Measurements from ENCODE around the gene DIPK2A.

DIPK2A gene

GRCh38 chr3:144010371-144010770 is 38.7 kb downstream of the DIPK2A start:
- ChIA-PET CTCF (no interaction called here), POLR2A (no interaction called here)
- no peak overlapping the region for H3K4me3 ChIP-seq (ENCODE audit: low read depth, low read length)
- no peaks in the 10 kb centered on the region for H3K36me3 ChIP-seq (ENCODE audit: control insufficient read depth in 2 of 2, insufficient read depth in 1 of 2, low read length in 2 of 2)
- TF ChIP-seq ZNF830 (tag by site-specific recombination; IDR thresholded peaks at IDR 0.05; ENCODE audit: low read depth): no peak
- no peak for TF ChIP-seq ZNF26 (tag by site-specific recombination; IDR thresholded peaks at IDR 0.05)
- TF ChIP-seq ZNF2 (tag by site-specific recombination; IDR thresholded peaks at IDR 0.05): no peak
- no peak for TF ChIP-seq ZNF112 (tag by site-specific recombination; IDR thresholded peaks at IDR 0.05)
- TF ChIP-seq ZNF580 (tag by site-specific recombination; IDR thresholded peaks at IDR 0.05): no peak
- TF ChIP-seq ZNF404 (tag by site-specific recombination; IDR thresholded peaks at IDR 0.05): no peak
- TF ChIP-seq ZFP37 (tag by site-specific recombination; IDR thresholded peaks at IDR 0.05): no peak
- TF ChIP-seq ZNF148 (tag by site-specific recombination; IDR thresholded peaks at IDR 0.05; ENCODE audit: borderline replicate concordance): no peak
- no peak for TF ChIP-seq GLIS2 (tag by site-specific recombination; IDR thresholded peaks at IDR 0.05)
- no peak for TF ChIP-seq YY2 (tag by site-specific recombination; IDR thresholded peaks at IDR 0.05)
- TF ChIP-seq ZNF571 (tag by site-specific recombination; IDR thresholded peaks at IDR 0.05): no peak
- TF ChIP-seq ZNF174 (tag by site-specific recombination; IDR thresholded peaks at IDR 0.05): no peak
- TF ChIP-seq SCRT2 (tag by site-specific recombination; IDR thresholded peaks at IDR 0.05): no peak
- TF ChIP-seq BCL11B (tag by site-specific recombination; IDR thresholded peaks at IDR 0.05; ENCODE audit: low read depth): no peak
- no peak for TF ChIP-seq ZBTB1 (tag by site-specific recombination; IDR thresholded peaks at IDR 0.05)
- TF ChIP-seq ZNF624 (tag by site-specific recombination; IDR thresholded peaks at IDR 0.05): no peak
- TF ChIP-seq ZNF513 (tag by site-specific recombination; IDR thresholded peaks at IDR 0.05): no peak
- no peak for TF ChIP-seq ZFHX2 (tag by site-specific recombination; conservative IDR thresholded peaks at IDR 0.05)
- no peak for TF ChIP-seq ZNF16 (tag by site-specific recombination; IDR thresholded peaks at IDR 0.05; ENCODE audit: low read depth)
- no peaks in the 10 kb centered on the region for H3K4me1 ChIP-seq (ENCODE audit: control insufficient read depth, insufficient read depth, low read length)
- no peaks in the 10 kb centered on the region for H3K9me3 ChIP-seq (ENCODE audit: control insufficient read depth, insufficient read depth, low read depth, low read length)
- no peak overlapping the region for H3K27ac ChIP-seq (ENCODE audit: extremely low read depth, low read depth, low read length)

GRCh38 chr3:144011251-144011799 is 39.7 kb downstream of the DIPK2A start:
- Histone ChIP-seq H3K27ac (ENCODE audit: extremely low read depth, low read depth, low read length) (no peak overlapping the region), H3K9me3 (ENCODE audit: control insufficient read depth, insufficient read depth, low read depth, low read length) (no peaks in the 10 kb centered on the region), H3K4me3 (ENCODE audit: low read depth, low read length) (no peak overlapping the region), H3K4me1 (ENCODE audit: control insufficient read depth, insufficient read depth, low read length) (no peaks in the 10 kb centered on the region), H3K36me3 (ENCODE audit: control insufficient read depth in 2 of 2, insufficient read depth in 1 of 2, low read length in 2 of 2) (no peaks in the 10 kb centered on the region)
- ChIA-PET CTCF (no interaction called here), POLR2A (no interaction called here)
- TF ChIP-seq ZNF280D (tag by site-specific recombination; IDR thresholded peaks at IDR 0.05) (no peak), BCL11B (tag by site-specific recombination; IDR thresholded peaks at IDR 0.05; ENCODE audit: low read depth) (no peak), ZNF488 (tag by site-specific recombination; IDR thresholded peaks at IDR 0.05) (no peak), ZNF692 (tag by site-specific recombination; IDR thresholded peaks at IDR 0.05) (no peak), BCL6B (tag by site-specific recombination; IDR thresholded peaks at IDR 0.05) (no peak)
